Measurements from ENCODE around the gene SHISA6. TPM values are rescaled to one million over a fixed set of nuclear protein-coding genes. Genes with fewer than 3 reads are reported as not detected.
A peak's percentile ranks its signal among the peaks of the same experiment; 100 is the strongest.

The SHISA6 gene
- total and polyA plus RNA-seq, 7 donors = 0.22 to 1.8 (median 0.40) TPM

- no peaks in the 10 kb centered on the region for H3K4me1 ChIP-seq
- WGBS, 3 donors = 57 to 58% (median 57%) methylated on average over 9 of the region's 9 CpGs
- intact Hi-C loops (cut with DNase I) = no loop called here
- no peaks in the 10 kb centered on the region for H3K9me3 ChIP-seq
- no peak overlapping the region for H3K27ac ChIP-seq
- no peak for DNase-seq
- no peak for TF ChIP-seq CTCF (IDR thresholded peaks at IDR 0.05)
- peak overlapping the region; percentile 18 for H3K4me3 ChIP-seq
- H3K27me3 ChIP-seq (ENCODE audit: insufficient read depth in 3 of 3, low read length in 2 of 3) = peaks cover 0 to 53% (median 16%) of the 10 kb centered on the region in 3 donors
- no peak for ATAC-seq
- H3K36me3 ChIP-seq (ENCODE audit: insufficient read depth in 1 of 2, low read depth in 1 of 2) = no peaks in the 10 kb centered on the region
These were observed 1.4 kb downstream of the SHISA6 start for GRCh38 chr17:11242411-11242810.

GRCh38 chr17:11244776-11245175 is 3.8 kb downstream of the SHISA6 start:
- no peak for TF ChIP-seq CTCF (IDR thresholded peaks at IDR 0.05)
- ATAC-seq (no peak), DNase-seq (no peak)
- peaks cover 0 to 40% (median 11%) of the 10 kb centered on the region in 3 donors for H3K27me3 ChIP-seq (ENCODE audit: insufficient read depth in 3 of 3, low read length in 2 of 3)
- H3K4me1 ChIP-seq = no peaks in the 10 kb centered on the region
- no peak overlapping the region for H3K4me3 ChIP-seq
- H3K36me3 ChIP-seq (ENCODE audit: insufficient read depth in 1 of 2, low read depth in 1 of 2) = no peaks in the 10 kb centered on the region
- intact Hi-C loops (cut with DNase I) = no loop called here
- no peak overlapping the region for H3K27ac ChIP-seq
- 27 to 35% (median 35%) methylated on average over 6 of the region's 6 CpGs for WGBS, 3 donors
- no peaks in the 10 kb centered on the region for H3K9me3 ChIP-seq

GRCh38 chr17:11245187-11245586 is 4.2 kb downstream of the SHISA6 start:
- 34 to 42% (median 38%) methylated on average over 7 of the region's 7 CpGs for WGBS, 3 donors
- peak in 1 of 2 donors; percentile 54 for DNase-seq
- no peaks in the 10 kb centered on the region for H3K9me3 ChIP-seq
- peaks cover 0 to 36% (median 7%) of the 10 kb centered on the region in 3 donors for H3K27me3 ChIP-seq (ENCODE audit: insufficient read depth in 3 of 3, low read length in 2 of 3)
- H3K4me3 ChIP-seq = no peak overlapping the region
- ATAC-seq = no peak
- intact Hi-C loops (cut with DNase I) = no loop called here
- no peaks in the 10 kb centered on the region for H3K36me3 ChIP-seq (ENCODE audit: insufficient read depth in 1 of 2, low read depth in 1 of 2)
- H3K27ac ChIP-seq = no peak overlapping the region
- no peak for TF ChIP-seq CTCF (IDR thresholded peaks at IDR 0.05)
- H3K4me1 ChIP-seq = no peaks in the 10 kb centered on the region

- no peak for ATAC-seq
- Histone ChIP-seq H3K4me1 (no peaks in the 10 kb centered on the region), H3K27me3 (ENCODE audit: insufficient read depth in 3 of 3, low read length in 2 of 3) (peaks cover 0 to 34% (median 7%) of the 10 kb centered on the region in 3 donors), H3K9me3 (no peaks in the 10 kb centered on the region), H3K4me3 (no peak overlapping the region), H3K36me3 (ENCODE audit: insufficient read depth in 1 of 2, low read depth in 1 of 2) (no peaks in the 10 kb centered on the region), H3K27ac (no peak overlapping the region)
- TF ChIP-seq CTCF (IDR thresholded peaks at IDR 0.05) = no peak
- no peak for DNase-seq
- intact Hi-C loops (cut with DNase I) = no loop called here
- WGBS, 3 donors = 69 to 81% (median 75%) methylated on average over 3 of the region's 3 CpGs
These were observed 4.8 kb downstream of the SHISA6 start for GRCh38 chr17:11245791-11246190.

GRCh38 chr17:11250161-11250560 is 9.1 kb downstream of the SHISA6 start:
- TF ChIP-seq CTCF (IDR thresholded peaks at IDR 0.05) = no peak
- Histone ChIP-seq H3K36me3 (ENCODE audit: insufficient read depth in 1 of 2, low read depth in 1 of 2) (no peaks in the 10 kb centered on the region), H3K27me3 (ENCODE audit: insufficient read depth in 3 of 3, low read length in 2 of 3) (peaks cover 0 to 1% (median 0%) of the 10 kb centered on the region in 3 donors)

More at GRCh38 chr17:11250161-11250560, 9.1 kb downstream of the SHISA6 start:
- DNase-seq (no peak), ATAC-seq (no peak)
- intact Hi-C loops (cut with DNase I) = no loop called here
- Histone ChIP-seq H3K4me1 (no peaks in the 10 kb centered on the region), H3K4me3 (no peak overlapping the region), H3K9me3 (no peaks in the 10 kb centered on the region), H3K27ac (no peak overlapping the region)
- 87 to 90% (median 88%) methylated on average over 7 of the region's 7 CpGs for WGBS, 3 donors
